HG03196 (cell line): Measurements from ENCODE around the gene LMCD1.

ENCODE experiments used
- ATAC-seq: cut with Tn5 transposase; IDR thresholded peaks from one replicate; pipeline ENCODE4 v1.9.1; 2021; ENCODE audit not compliant: unreplicated experiment

LMCD1 gene

DNA sequence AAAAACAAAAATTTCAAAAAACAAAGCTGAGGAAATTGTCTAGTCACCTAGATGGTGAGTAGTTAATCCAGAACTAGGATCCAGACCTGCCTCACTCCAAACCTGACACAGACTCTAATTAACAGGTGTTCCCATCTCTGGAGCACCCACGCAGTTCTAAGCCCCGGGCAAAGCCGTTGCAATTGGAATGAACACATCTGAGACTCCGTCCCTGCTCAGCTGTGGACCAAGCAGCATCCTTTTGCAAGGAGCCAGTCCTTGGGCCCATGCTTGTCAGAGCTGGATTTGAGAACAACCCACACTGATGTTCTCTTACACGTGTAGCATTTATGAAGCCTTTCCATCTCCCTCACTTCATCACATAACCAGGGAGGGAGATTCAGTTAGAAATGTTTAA, 54.8 kb downstream of the LMCD1 start:
- ATAC-seq, result no peak

DNA sequence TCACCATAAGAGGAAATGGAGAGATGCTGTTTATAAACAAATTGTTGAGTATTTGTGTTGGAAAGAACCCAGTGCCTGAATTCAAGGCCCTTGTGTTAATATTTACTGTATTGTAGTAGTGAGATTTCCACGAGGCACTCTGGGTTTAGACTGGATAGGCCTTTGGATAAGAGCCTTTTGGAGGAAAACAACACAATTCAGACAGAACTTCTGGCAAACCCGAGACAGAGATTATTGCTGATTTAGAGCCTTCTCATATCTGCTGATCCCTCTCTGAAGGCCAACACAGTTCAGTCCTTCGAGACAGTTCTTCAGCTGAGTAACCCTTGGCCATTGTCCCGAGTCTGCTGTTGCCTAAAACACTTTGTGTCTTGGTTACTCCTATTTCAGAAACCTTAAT, 55.7 kb downstream of the LMCD1 start:
- no peak for ATAC-seq

- ATAC-seq, result no peak
Observed at GRCh38 chr3:8558645-8559044, 57.0 kb downstream of the LMCD1 start.

DNA sequence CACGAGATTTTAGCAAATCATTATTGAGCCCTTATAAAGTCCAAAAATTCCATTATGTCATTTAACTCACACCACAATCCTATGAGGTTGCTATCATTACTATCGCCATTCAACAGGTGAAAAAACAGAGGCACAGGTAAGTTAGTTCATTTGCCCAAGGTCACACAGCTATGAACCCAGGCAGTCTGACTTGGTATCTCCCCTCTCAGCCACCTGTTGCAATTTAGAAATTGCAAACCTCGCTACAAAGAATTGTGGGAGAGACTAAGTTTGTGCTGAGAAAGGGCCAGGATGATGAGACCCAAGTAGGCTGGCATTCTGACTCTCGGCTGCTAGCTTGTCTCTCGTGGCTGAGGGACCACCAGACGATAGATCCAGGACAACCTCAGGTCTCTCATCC, 57.7 kb downstream of the LMCD1 start:
- ATAC-seq, result no peak

- no peak for ATAC-seq
Observed at GRCh38 chr3:8560366-8561007, 58.9 kb downstream of the LMCD1 start.

- no peak for ATAC-seq
Observed at GRCh38 chr3:8561370-8561769, 59.7 kb downstream of the LMCD1 start.

DNA sequence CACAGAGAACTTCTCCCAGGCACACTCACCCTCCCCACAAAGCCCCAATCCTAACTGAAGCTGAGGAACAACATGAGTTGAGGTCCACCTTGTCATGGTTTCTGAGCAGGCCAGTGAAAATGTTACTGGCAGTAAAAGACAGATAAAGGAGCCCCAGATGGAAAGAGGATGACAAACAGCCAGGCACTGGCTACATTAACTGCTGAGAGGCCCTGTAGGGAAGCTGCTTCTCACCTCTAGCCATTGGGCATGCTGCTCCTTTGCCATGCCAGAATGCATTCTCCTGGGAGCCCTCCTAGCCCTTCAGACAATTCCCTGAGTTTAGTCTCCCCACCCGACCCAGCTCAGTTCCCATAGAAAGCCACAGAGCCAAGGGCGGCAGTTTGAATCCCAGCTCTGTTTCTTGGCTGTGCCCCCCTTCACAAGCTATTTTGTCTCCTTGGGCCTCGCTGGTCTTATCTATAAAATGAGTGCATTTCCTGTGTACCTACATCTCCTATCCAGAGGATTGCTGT, 60.5 kb downstream of the LMCD1 start:
- ATAC-seq, result no peak

- ATAC-seq, result no peak
Observed at GRCh38 chr3:8563146-8563545, 61.5 kb downstream of the LMCD1 start.

DNA sequence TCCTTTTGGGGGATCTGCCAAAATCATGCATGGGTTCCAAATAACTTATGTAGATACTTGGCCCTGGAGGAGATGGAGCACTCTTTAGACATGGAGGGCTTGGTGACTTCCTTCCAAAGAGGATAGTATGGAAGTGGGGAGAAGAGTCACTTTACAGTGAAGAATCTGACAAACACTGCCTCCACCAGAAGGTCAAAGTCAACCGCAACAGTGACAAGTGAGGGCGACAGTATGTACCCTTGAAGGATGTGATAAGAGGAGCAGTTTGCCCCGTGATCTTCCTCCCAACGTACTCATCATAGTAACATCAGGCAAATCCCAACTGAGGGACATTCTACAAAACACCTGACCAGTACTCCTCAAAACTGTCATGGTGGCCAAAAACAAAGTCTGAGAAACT, 62.0 kb downstream of the LMCD1 start:
- no peak for ATAC-seq

DNA sequence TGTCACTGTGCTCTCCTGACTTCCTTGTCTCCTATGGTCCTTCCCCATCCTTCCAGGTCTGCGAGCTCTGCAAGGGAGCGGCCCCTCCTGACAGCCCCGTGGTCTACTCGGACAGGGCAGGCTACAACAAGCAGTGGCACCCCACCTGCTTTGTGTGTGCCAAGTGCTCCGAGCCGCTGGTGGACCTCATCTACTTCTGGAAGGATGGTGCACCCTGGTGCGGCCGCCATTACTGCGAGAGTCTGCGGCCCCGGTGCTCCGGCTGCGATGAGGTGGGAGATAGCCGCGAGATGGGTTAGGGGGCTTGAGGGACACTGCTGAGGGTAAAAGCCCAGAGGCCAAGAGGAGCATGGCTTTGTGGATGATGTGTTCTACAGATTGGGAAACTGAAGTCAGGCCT, 63.8 kb downstream of the LMCD1 start:
- ATAC-seq, result no peak

DNA sequence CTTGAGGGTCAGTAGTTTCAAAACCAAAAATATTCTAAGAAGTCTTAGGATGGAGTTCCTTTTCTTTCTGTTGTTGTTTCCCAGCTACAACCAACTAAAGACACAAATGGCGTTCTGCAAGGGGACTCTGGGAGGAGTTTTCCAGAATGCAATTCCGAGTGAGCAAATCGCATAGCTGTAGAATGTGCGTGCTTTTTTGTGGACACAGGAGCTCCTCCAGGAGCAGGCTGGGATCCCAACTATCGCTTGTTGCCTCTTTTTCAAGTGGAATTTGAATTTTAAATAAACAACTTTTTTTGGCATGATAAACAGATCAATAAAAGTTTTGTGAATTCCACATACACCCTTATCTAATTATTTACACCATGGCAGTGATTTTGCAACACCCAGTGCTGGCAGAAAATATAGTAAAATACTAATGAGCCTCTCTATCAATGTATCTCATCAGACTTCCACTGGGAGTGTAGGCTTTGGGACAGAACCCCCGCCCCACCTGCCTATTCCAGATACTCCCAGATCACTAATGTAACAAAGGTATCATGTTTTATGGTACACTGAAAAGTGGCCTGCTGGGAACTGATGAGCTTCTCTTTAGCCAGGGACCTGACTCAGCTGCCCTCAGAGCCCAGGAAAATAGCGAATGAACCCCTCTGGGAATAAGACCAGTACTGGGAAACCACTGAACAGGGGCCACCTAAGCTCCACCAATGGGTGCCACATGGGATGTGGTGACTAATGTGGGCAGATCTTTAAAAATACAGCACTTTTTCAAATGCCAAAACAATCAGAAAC, 66.4 kb downstream of the LMCD1 start:
- no peak for ATAC-seq

- no peak for ATAC-seq
Observed at GRCh38 chr3:8571256-8571655, 69.6 kb downstream of the LMCD1 start.

GRCh38 chr3:8573342-8573926, 71.8 kb downstream of the LMCD1 start:
- no peak for ATAC-seq

- no peak for ATAC-seq
Observed at GRCh38 chr3:8574040-8574669, 72.5 kb downstream of the LMCD1 start.

DNA sequence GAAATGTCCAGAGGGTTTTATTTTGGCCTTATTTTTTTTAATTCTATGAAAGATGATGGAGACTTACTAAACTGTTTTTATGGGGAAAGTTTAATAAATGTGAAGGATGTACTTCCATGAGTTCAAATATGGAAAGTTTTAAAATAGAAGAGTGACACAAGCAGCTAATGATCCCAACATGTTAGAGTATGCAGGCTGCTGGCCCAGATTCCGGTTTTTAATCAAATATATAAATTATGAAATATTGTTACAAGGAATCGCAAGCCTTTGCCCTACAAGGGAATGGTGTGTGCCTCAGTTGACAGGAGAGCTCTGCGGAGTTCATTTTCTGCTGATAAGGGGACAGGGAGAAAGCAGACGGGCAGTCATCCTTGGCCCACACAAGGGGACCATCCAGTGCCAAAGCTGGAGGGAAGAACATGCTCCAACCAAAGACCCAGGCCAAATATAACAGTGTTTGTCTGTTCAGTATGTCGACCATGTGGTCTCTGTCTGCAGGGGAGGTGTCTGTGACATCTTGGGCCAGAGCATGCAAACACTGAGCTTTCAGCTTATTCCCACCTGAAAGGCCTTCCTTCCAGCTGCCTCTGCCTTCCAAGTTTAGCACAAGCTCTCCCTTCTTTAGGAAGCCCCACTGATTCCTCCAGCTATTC, 73.2 kb downstream of the LMCD1 start:
- no peak for ATAC-seq

DNA sequence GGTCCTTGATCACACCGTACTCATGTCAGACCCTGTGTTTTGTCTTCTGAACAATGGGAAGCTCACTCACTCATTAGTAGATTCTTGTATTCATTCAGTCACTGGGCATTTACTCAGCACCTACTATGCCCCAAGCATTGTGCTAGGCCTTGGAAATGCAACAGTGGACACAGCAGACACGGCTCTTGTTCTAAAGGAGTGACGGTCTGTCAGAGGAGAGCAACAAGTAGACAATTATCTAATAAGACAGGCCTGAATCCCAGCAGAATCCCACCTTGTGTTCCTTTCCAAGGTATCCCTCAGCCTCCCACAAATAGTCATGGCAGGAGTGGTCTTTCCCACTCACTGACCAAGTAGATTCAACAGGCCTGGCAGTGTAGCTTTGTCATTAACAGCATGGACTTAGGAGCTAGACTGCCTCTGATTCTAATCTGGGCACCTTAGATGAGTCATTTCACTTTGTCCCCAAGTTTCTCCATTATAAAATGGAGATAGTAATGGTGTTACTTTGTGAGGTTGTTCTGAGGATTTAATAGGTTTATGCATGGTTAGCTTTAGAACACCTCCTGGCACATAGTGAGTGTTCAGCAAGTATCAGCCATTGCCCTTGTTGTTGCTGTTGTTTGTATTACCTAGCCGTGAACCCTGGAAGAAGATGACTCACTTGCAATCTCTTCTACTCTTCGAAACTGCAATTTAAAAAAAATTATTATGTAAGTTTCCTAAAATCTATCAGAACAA, 73.9 kb downstream of the LMCD1 start:
- ATAC-seq, result no peak

DNA sequence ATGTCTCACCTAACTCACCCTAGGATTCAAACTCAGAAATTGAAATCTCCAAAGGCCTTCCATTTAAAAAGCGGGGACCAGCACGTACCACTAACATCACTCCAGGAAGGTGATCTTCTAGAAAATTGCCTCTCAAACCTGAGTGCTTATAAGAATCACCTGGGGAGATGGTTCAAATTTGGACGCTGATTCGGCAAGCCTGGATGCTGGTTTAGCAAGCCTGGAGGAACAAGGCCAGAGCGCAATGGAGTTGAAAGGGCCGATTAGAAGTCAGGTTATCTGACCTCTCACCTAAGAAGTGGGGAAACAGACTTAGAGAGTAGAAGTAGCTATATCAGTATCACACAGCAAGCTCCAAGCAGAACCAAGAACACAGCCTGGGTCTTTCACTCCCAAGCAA, 74.8 kb downstream of the LMCD1 start:
- no peak for ATAC-seq

- no peak for ATAC-seq
Observed at GRCh38 chr3:8576841-8577571, 75.4 kb downstream of the LMCD1 start.

DNA sequence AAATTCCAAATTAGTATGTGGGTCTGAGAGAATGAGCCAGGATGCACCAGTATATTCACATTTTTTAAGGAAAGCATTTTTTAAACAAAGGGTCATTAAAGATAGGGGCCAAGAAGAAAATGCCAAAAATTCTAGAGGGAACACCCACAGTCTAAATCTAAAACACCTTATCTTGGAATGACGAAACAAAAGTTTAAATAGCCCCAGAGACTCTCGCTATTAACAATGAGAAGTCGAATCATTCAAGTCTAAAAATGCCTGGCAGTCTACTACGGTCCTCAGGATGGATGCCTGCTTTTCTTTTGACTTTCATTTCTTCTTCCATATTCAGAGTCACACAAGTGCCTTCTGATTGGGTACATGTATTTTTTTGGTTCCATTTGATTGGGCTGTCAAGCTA, 76.7 kb downstream of the LMCD1 start:
- no peak for ATAC-seq

GRCh38 chr3:8579096-8579495, 77.5 kb downstream of the LMCD1 start:
- ATAC-seq, result peak; percentile 98
